ENCODE measurements around the gene GAK.

GAK gene

GRCh38 chr4:870951-871350 lies 61.2 kb downstream of the GAK start:
- no peak for DNase-seq (ENCODE audit: low read depth)

- no peak for DNase-seq (ENCODE audit: low read depth)
Observed at GRCh38 chr4:869776-870175, 62.3 kb downstream of the GAK start.

GRCh38 chr4:868421-868820 lies 63.7 kb downstream of the GAK start:
- no peak for DNase-seq (ENCODE audit: low read depth)

GRCh38 chr4:867526-868250 lies 64.4 kb downstream of the GAK start:
- no peak for DNase-seq (ENCODE audit: low read depth)

- no peak for DNase-seq (ENCODE audit: low read depth)
Observed at GRCh38 chr4:866761-867390, 65.2 kb downstream of the GAK start.

- DNase-seq (ENCODE audit: low read depth) = no peak
Observed at GRCh38 chr4:866068-866760, 65.9 kb downstream of the GAK start.

GRCh38 chr4:865572-865971 lies 66.5 kb downstream of the GAK start:
- no peak for DNase-seq (ENCODE audit: low read depth)

GRCh38 chr4:865121-865465 lies 67.0 kb downstream of the GAK start:
- DNase-seq (ENCODE audit: low read depth) = no peak

GRCh38 chr4:864456-865120 lies 67.5 kb downstream of the GAK start:
- no peak for DNase-seq (ENCODE audit: low read depth)

- no peak for DNase-seq (ENCODE audit: low read depth)
Observed at GRCh38 chr4:860561-860960, 71.6 kb downstream of the GAK start.

- DNase-seq (ENCODE audit: low read depth) = no peak
Observed at GRCh38 chr4:859496-859895, 72.6 kb downstream of the GAK start.

GRCh38 chr4:858831-859451 lies 73.2 kb downstream of the GAK start:
- DNase-seq (ENCODE audit: low read depth) = no peak

GRCh38 chr4:858041-858481 lies 74.1 kb downstream of the GAK start:
- no peak for DNase-seq (ENCODE audit: low read depth)

- no peak for DNase-seq (ENCODE audit: low read depth)
Observed at GRCh38 chr4:857461-857860, 74.7 kb downstream of the GAK start.

GRCh38 chr4:856225-856901 lies 75.8 kb downstream of the GAK start:
- DNase-seq (ENCODE audit: low read depth) = no peak

GRCh38 chr4:855880-856224 lies 76.3 kb downstream of the GAK start:
- no peak for DNase-seq (ENCODE audit: low read depth)

- DNase-seq (ENCODE audit: low read depth) = no peak
Observed at GRCh38 chr4:854356-854755, 77.8 kb downstream of the GAK start.

- no peak for DNase-seq (ENCODE audit: low read depth)
Observed at GRCh38 chr4:853416-853781, 78.7 kb downstream of the GAK start.

- no peak for DNase-seq (ENCODE audit: low read depth)
Observed at GRCh38 chr4:851701-852430, 80.2 kb downstream of the GAK start.

GRCh38 chr4:850323-850945 lies 81.7 kb downstream of the GAK start:
- DNase-seq (ENCODE audit: low read depth) = no peak

Data from fibroblast of the conjunctiva (primary cell).